Common myeloid progenitor, CD34-positive (primary cell): ENCODE measurements around the gene SIMC1.
A peak's percentile ranks its signal among the peaks of the same experiment; 100 is the strongest.

Experiments used
- CTCF ChIA-PET: fragments of 350-600 bp; sonication (Branson Sonifier 250); formaldehyde crosslinking; loops from one replicate; lab custom pipeline; 2021; ENCODE audit warnings: antibody characterized with exemption; lab: Charles Lee
- POLR2A ChIA-PET: fragments of 350-600 bp; sonication (Branson Sonifier 250); formaldehyde crosslinking; loops from one replicate; lab custom pipeline; 2021; ENCODE audit warnings: antibody characterized with exemption; lab: Charles Lee
- DNase-seq, 3 donors: peaks; one replicate each; pipeline versions ENCODE4 v3.0.0 to v3.0.0-alpha.2; 2013
- H3K27ac ChIP-seq, 2 experiments: 1 replicate in 1 of 2; 2 replicates in 1 of 2; pipeline ENCODE4 v1.7.0; 2013; ENCODE audit warnings: inconsistent platforms in 2 of 2, low read length in 2 of 2, mild to moderate bottlenecking in 2 of 2, low read depth in 1 of 2, moderate library complexity in 1 of 2; ENCODE audit not compliant: severe bottlenecking in 2 of 2, insufficient read depth in 1 of 2, poor library complexity in 1 of 2
- H3K27me3 ChIP-seq, 5 experiments: replicated peaks in 2 of 5; 1 replicate in 3 of 5; 2 replicates in 2 of 5; pipeline versions ENCODE4 v1.6.1 to v1.7.0; 2013; ENCODE audit warnings: low read length in 4 of 5, mild to moderate bottlenecking in 2 of 5, moderate library complexity in 2 of 5, inconsistent platforms in 1 of 5; ENCODE audit not compliant: insufficient read depth in 5 of 5, control insufficient read depth in 4 of 5
- H3K36me3 ChIP-seq, 4 experiments: 1 replicate in 2 of 4; 2 replicates in 2 of 4; pipeline versions ENCODE4 v1.6.1 to v1.7.0; 2013; ENCODE audit warnings: low read length in 3 of 4, control low read depth in 1 of 4, mild to moderate bottlenecking in 1 of 4; ENCODE audit not compliant: control insufficient read depth in 4 of 4, insufficient read depth in 4 of 4
- H3K4me1 ChIP-seq, 4 experiments: 1 replicate in 3 of 4; 2 replicates in 1 of 4; pipeline versions ENCODE4 v1.6.1 to v1.7.1; 2013; ENCODE audit warnings: low read length in 3 of 4, mild to moderate bottlenecking in 3 of 4, control low read depth in 1 of 4, inconsistent platforms in 1 of 4, moderate library complexity in 1 of 4; ENCODE audit not compliant: control insufficient read depth in 4 of 4, insufficient read depth in 4 of 4; ENCODE audit errors: control extremely low read depth in 1 of 4
- H3K4me3 ChIP-seq, 7 experiments: 1 replicate in 4 of 7; 2 replicates in 3 of 7; pipeline versions ENCODE4 v1.5.1 to v1.7.0; 2013; ENCODE audit warnings: mild to moderate bottlenecking in 7 of 7, low read length in 6 of 7, moderate library complexity in 6 of 7, inconsistent platforms in 2 of 7, low read depth in 2 of 7, control low read depth in 1 of 7; ENCODE audit not compliant: insufficient read depth in 4 of 7, control insufficient read depth in 1 of 7; ENCODE audit errors: extremely low read depth in 1 of 7
- H3K9me3 ChIP-seq, 5 experiments: 1 replicate in 4 of 5; 2 replicates in 1 of 5; pipeline versions ENCODE4 v1.6.1 to v1.7.1; 2013; ENCODE audit warnings: low read length in 4 of 5, mild to moderate bottlenecking in 2 of 5, inconsistent platforms in 1 of 5, low read depth in 1 of 5, moderate library complexity in 1 of 5; ENCODE audit not compliant: control insufficient read depth in 4 of 5, insufficient read depth in 2 of 5; ENCODE audit errors: control extremely low read depth in 1 of 5
- WGBS: methylation state at CpG from one replicate; pipeline ENCODE4 v1.1.5; 2013; ENCODE audit not compliant: insufficient coverage; 5-methylcytosine and 5-hydroxymethylcytosine counted together

Gene SIMC1

GRCh38 chr5:176388003-176388443 is 149.8 kb downstream of the SIMC1 start:
- ChIA-PET POLR2A (interaction anchor here (0.9 kb wide), 1 partner anchor 25 kb away, joined by 3 read pairs; no protein-coding TSS in a partner anchor), CTCF (no interaction called here)
- H3K27ac ChIP-seq = peak overlapping the region; percentile 21 to 94
- peak overlapping the region; percentile 81 to 94 (median 85) for H3K4me3 ChIP-seq
- H3K36me3 ChIP-seq = peaks cover 15 to 56% (median 37%) of the 10 kb centered on the region in 4 experiments
- H3K9me3 ChIP-seq = no peaks in the 10 kb centered on the region
- peak in 2 of 3 donors; percentile 34 to 49 for DNase-seq
- under 1% methylated on average over 29 of the region's 29 CpGs for WGBS
- no peaks in the 10 kb centered on the region for H3K27me3 ChIP-seq
- H3K4me1 ChIP-seq = peaks cover 4 to 44% (median 22%) of the 10 kb centered on the region in 4 experiments

- Histone ChIP-seq H3K9me3 (no peaks in the 10 kb centered on the region), H3K27ac (peak within 1 kb of the TSS; percentile 89 to 94), H3K36me3 (peaks cover 15 to 55% (median 34%) of the 10 kb centered on the region in 4 experiments), H3K4me1 (peaks cover 4 to 44% (median 22%) of the 10 kb centered on the region in 4 experiments), H3K4me3 (peak within 1 kb of the TSS; percentile 81 to 94 (median 85)), H3K27me3 (no peaks in the 10 kb centered on the region)
- CTCF ChIA-PET = no interaction called here
- WGBS = 0% methylated on average over 43 of the region's 47 CpGs
- DNase-seq = peak; percentile 98 to 100 (median 99)
- POLR2A ChIA-PET = interaction anchor here (0.9 to 1.1 kb wide), 2 partner anchors 26 to 27 kb away, joined by 3 to 4 read pairs; partner anchors contain the start of gene KIAA1191
These were observed 150.4 kb downstream of the SIMC1 start, which contains the start of the genes HIGD2A and NOP16 for GRCh38 chr5:176388444-176389134. Gene HIGD2A, plus strand, starts transcription at chr5:176388751. Its CDS starts 69 bp downstream, at chr5:176388820. Gene NOP16, minus strand, starts transcription at chr5:176388598. Its CDS starts 59 bp downstream, at chr5:176388539.

DNA sequence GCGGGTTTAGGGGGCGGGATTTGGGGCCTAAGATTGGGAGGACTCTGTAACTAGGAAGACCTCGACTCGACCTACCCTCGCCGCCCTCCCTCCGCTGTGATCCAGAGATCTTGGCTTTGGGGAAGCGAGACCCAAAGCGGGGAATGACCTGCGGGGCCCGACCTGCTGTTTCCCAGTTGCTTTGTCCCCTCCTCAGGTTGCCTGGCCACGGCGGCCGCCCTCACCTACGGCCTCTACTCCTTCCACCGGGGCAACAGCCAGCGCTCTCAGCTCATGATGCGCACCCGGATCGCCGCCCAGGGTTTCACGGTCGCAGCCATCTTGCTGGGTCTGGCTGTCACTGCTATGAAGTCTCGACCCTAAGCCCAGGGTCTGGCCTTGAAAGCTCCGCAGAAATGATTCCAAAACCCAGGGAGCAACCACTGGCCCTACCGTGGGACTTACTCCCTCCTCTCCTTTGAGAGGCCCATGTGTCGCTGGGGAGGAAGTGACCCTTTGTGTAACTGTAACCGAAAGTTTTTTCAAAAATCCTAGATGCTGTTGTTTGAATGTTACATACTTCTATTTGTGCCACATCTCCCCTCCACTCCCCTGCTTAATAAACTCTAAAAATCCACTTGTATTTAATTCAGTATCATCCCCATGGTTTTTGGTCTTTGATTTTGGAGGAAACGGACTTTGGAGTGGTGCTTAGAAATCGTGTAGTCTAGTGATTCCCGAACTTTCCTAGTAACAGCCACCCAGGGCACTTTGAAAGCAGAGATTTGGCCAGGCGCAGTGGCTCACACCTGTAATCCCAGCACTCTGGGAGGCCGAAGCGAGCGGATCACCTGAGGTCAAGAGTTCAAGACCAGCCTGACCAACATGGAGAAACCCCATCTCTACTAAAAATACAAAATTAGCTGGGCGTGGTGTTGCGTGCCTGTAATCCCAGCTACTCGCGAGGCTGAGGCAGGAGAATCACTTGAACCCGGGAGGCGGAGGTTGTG is 151.2 kb downstream of the SIMC1 start:
- Histone ChIP-seq H3K36me3 (peaks cover 15 to 46% (median 28%) of the 10 kb centered on the region in 4 experiments), H3K4me3 (peak overlapping the region; percentile 81 to 94 (median 85)), H3K27ac (peak overlapping the region; percentile 89 to 94), H3K4me1 (peaks cover 4 to 44% (median 22%) of the 10 kb centered on the region in 4 experiments), H3K27me3 (no peaks in the 10 kb centered on the region), H3K9me3 (no peaks in the 10 kb centered on the region)
- POLR2A ChIA-PET = interaction anchor here (1.1 kb wide), 1 partner anchor 28 kb away, joined by 4 read pairs; the partner anchor contains the start of gene KIAA1191
- WGBS = 19% methylated on average over 33 of the region's 41 CpGs
- DNase-seq = no peak
- CTCF ChIA-PET = interaction anchor here (1.4 kb wide), 1 partner anchor 8 kb away, joined by 4 read pairs; no protein-coding TSS in a partner anchor

- DNase-seq = no peak
- CTCF ChIA-PET = interaction anchor here (1.8 to 2.1 kb wide), 3 partner anchors 9 to 24 kb away, joined by 4 to 6 read pairs (median 4); partner anchors contain the start of gene CLTB
- Histone ChIP-seq H3K4me1 (peaks cover 4 to 39% (median 21%) of the 10 kb centered on the region in 4 experiments), H3K27ac (no peak overlapping the region), H3K36me3 (peaks cover 5 to 34% (median 17%) of the 10 kb centered on the region in 4 experiments), H3K4me3 (no peak overlapping the region), H3K27me3 (no peaks in the 10 kb centered on the region), H3K9me3 (no peaks in the 10 kb centered on the region)
- 100% methylated on average over 4 of the region's 4 CpGs for WGBS
- POLR2A ChIA-PET = no interaction called here
These were observed 153.3 kb downstream of the SIMC1 start for GRCh38 chr5:176391479-176391878.

- POLR2A ChIA-PET = no interaction called here
- WGBS = 90% methylated on average over 2 of the region's 4 CpGs
These were observed 153.8 kb downstream of the SIMC1 start for GRCh38 chr5:176391999-176392398.

GRCh38 chr5:176392526-176392925 is 154.3 kb downstream of the SIMC1 start:
- no peak for DNase-seq
- Histone ChIP-seq H3K27me3 (no peaks in the 10 kb centered on the region), H3K9me3 (no peaks in the 10 kb centered on the region), H3K4me1 (peaks cover 4 to 29% (median 13%) of the 10 kb centered on the region in 4 experiments), H3K4me3 (no peak overlapping the region), H3K27ac (no peak overlapping the region), H3K36me3 (peaks cover 3 to 32% (median 14%) of the 10 kb centered on the region in 4 experiments)
- POLR2A ChIA-PET = no interaction called here
- CTCF ChIA-PET = interaction anchor here (0.8 to 2.1 kb wide), 3 partner anchors 8 to 30 kb away, joined by 3 to 4 read pairs (median 4); partner anchors contain the start of gene CLTB
- WGBS = 99% methylated on average over 11 of the region's 11 CpGs

More at GRCh38 chr5:176391999-176392398, 153.8 kb downstream of the SIMC1 start:
- CTCF ChIA-PET = interaction anchor here (0.8 to 2.1 kb wide), 4 partner anchors 9 to 30 kb away, joined by 3 to 6 read pairs (median 4); partner anchors contain the start of gene CLTB
- no peaks in the 10 kb centered on the region for H3K9me3 ChIP-seq
- no peak for DNase-seq
- no peak overlapping the region for H3K4me3 ChIP-seq
- H3K27me3 ChIP-seq = no peaks in the 10 kb centered on the region
- no peak overlapping the region for H3K27ac ChIP-seq
- H3K4me1 ChIP-seq = peaks cover 4 to 34% (median 19%) of the 10 kb centered on the region in 4 experiments
- H3K36me3 ChIP-seq = peaks cover 3 to 32% (median 14%) of the 10 kb centered on the region in 4 experiments
